Urinary bladder (tissue), 4 donors: ENCODE data around the gene ZNF608. TPM values are rescaled to one million over a fixed set of nuclear protein-coding genes. Genes with fewer than 3 reads are reported as not detected.

Experiments used
- DNase-seq: peaks from one replicate; pipeline ENCODE4 v3.0.0-alpha.2; 2015; ENCODE audit errors: extremely low spot score
- H3K27ac ChIP-seq: one replicate; pipeline ENCODE4 v1.5.1; 2013; ENCODE audit warnings: low read depth, mild to moderate bottlenecking, moderate library complexity
- H3K36me3 ChIP-seq: one replicate; pipeline ENCODE4 v1.6.1; 2013; ENCODE audit warnings: mild to moderate bottlenecking, moderate library complexity; ENCODE audit not compliant: insufficient read depth
- H3K4me1 ChIP-seq: one replicate; pipeline ENCODE4 v1.6.1; 2013; ENCODE audit warnings: mild to moderate bottlenecking, moderate library complexity; ENCODE audit not compliant: insufficient read depth
- H3K4me3 ChIP-seq: one replicate; pipeline ENCODE4 v1.5.1; 2013; ENCODE audit warnings: low read depth, low read length
- WGBS: extraction: QIAGEN DNeasy Blood & Tissue Kit; methylation state at CpG from one replicate; pipeline ENCODE4 v1.1.7; 2013; 5-methylcytosine and 5-hydroxymethylcytosine counted together
- polyA plus RNA-seq: library from polyadenylated mRNA; stranded (reverse); fragments of 200-250 nt; gene quantifications from one replicate; pipeline ENCODE4 v1.2.3, GENCODE V29; 2013
- total RNA-seq: library from RNA; depleted of rRNA; stranded (reverse); fragments of >200 nt; gene quantifications from one replicate; pipeline ENCODE4 v1.2.3, GENCODE V29; 2014
- donor health status: healthy with polysubstance abuse.
- donor health status: healthy.

ZNF608 gene, protein sequence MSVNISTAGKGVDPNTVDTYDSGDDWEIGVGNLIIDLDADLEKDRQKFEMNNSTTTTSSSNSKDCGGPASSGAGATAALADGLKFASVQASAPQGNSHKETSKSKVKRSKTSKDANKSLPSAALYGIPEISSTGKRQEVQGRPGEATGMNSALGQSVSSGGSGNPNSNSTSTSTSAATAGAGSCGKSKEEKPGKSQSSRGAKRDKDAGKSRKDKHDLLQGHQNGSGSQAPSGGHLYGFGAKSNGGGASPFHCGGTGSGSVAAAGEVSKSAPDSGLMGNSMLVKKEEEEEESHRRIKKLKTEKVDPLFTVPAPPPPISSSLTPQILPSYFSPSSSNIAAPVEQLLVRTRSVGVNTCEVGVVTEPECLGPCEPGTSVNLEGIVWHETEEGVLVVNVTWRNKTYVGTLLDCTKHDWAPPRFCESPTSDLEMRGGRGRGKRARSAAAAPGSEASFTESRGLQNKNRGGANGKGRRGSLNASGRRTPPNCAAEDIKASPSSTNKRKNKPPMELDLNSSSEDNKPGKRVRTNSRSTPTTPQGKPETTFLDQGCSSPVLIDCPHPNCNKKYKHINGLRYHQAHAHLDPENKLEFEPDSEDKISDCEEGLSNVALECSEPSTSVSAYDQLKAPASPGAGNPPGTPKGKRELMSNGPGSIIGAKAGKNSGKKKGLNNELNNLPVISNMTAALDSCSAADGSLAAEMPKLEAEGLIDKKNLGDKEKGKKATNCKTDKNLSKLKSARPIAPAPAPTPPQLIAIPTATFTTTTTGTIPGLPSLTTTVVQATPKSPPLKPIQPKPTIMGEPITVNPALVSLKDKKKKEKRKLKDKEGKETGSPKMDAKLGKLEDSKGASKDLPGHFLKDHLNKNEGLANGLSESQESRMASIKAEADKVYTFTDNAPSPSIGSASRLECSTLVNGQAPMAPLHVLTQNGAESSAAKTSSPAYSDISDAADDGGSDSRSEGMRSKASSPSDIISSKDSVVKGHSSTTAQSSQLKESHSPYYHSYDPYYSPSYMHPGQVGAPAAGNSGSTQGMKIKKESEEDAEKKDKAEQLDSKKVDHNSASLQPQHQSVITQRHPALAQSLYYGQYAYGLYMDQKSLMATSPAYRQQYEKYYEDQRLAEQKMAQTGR (N-terminal part only)
- 23.7 TPM for total RNA-seq
- 5.1 TPM for polyA plus RNA-seq

DNA sequence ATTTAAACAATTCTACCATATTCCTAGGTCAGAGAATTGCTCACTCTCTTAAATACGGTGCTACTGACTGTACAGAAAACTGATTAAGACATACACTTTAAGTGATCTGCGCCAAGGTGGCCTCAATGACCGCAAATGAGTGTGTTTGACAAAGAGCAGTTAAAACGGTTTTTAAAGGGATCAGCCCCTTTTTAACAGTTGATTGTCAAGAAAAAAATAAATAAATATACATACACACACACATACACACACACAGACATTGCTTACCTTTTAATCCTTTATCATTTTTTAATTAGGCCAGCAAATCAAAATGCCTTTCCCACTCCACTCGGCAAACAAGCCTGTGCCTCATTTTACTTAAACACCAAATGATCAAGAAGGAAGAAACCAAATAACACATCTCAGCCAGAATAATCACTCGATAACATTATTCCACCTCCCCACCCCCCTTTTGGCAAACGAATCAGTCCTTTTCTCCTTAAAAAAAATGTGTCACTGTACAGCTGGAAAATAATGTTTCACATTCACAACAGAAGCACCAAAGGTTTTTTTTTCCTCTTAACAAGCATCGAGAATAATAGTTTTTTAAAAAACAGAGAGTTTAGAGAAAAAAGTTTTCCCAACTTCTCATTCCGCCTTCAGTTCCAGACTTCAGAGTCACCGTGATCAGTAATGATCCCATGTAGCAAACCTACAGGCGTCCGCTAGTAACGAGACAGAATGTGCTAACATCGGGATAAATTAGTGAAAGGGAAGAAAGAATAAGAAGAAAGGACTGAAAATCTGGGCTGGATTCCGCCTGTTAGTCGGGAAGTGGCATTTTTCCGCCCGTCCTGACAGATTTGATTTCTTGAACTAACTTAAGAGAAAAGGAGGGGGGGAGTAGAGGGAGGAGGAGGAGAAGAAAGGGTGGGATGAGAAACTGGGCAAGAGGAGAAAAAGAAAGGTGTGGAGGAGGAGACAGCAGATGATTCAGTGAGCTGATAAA is at the start of gene ZNF608:
ZNF608 (minus strand) TSS at position 712 of the 988 bp plus-strand sequence. CDS start 1,650 bp downstream, outside the sequence.
- peak within 1 kb of the TSS; percentile 46 for H3K4me3 ChIP-seq
- 22% methylated on average over 18 of the region's 18 CpGs for WGBS
- no peaks in the 10 kb centered on the region for H3K36me3 ChIP-seq
- no peaks in the 10 kb centered on the region for H3K4me1 ChIP-seq
- H3K27ac ChIP-seq, result peak within 1 kb of the TSS; percentile 72
- no peak for DNase-seq

- Histone ChIP-seq H3K4me3 (no peak overlapping the region), H3K4me1 (no peaks in the 10 kb centered on the region)
- 90% methylated on average over 4 of the region's 4 CpGs for WGBS
Observed at GRCh38 chr5:124795829-124796228, 49.4 kb upstream of the ZNF608 start.

GRCh38 chr5:124790895-124791732 is 44.7 kb upstream of the ZNF608 start:
- H3K4me1 ChIP-seq, result no peaks in the 10 kb centered on the region
- WGBS, result 36% methylated on average over 7 of the region's 7 CpGs
- no peak overlapping the region for H3K4me3 ChIP-seq
- no peak for DNase-seq
- H3K27ac ChIP-seq, result no peak overlapping the region
- H3K36me3 ChIP-seq, result no peaks in the 10 kb centered on the region

More at GRCh38 chr5:124795829-124796228, 49.4 kb upstream of the ZNF608 start:
- DNase-seq, result no peak
- no peaks in the 10 kb centered on the region for H3K36me3 ChIP-seq
- no peak overlapping the region for H3K27ac ChIP-seq

DNA sequence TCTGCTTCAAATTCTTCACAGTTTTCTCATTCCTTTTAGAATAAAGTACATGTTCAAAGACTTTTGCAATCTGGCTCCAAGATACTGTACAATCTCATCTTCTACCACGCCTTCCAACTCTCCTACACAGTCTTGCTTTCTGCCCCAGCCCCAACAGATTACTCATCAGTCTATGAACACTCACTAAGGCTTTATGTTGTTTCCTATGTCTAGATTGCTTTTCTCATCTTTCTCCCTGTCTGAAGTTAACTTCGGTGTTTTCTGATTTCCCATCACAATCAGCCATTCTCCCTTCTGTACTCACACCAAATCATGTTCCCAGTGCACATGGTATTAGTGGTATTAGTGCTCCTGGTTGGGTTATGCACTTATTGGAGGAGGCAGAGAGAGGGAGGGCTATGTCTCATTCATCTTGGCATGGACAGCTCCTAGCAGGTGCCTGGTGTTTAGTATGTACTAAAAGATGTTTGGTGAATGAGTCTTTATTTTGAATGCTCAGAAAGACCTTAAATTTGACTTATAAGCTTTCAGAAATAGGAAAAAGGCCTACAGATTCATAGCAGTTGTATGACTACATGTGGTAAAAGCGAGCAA is 44.0 kb upstream of the ZNF608 start:
- 85% methylated on average over 3 of the region's 3 CpGs for WGBS
- no peak for DNase-seq
- no peak overlapping the region for H3K27ac ChIP-seq

DNA sequence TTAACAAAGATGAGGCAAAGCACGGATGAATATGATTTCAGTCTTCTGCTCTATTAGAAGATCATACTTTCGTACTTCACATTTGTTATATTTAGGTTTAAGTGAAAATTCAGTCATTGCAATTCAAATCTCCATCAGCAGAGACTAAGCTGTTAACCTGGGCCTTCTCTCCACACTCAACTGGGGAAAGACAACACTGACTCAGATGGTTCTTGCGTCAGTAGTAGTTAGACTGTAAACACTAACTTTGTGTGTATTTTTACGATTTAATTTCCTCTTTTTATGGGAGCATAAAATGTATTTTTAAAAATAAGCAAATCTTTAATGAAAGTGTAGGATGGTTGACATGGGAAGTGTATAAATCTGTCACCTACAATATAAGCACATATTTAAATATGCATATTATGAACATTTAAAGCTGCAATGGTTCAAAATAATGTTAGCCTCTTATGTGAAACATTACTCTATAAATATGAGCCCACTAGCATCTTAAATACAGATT is 42.7 kb upstream of the ZNF608 start:
- H3K4me1 ChIP-seq, result no peaks in the 10 kb centered on the region
- 82% methylated on average over 4 of the region's 4 CpGs for WGBS

More for the DNA sequence above, 44.0 kb upstream of the ZNF608 start:
- no peaks in the 10 kb centered on the region for H3K4me1 ChIP-seq
- H3K4me3 ChIP-seq, result no peak overlapping the region
- H3K36me3 ChIP-seq, result no peaks in the 10 kb centered on the region

GRCh38 chr5:124783794-124784193 is 37.4 kb upstream of the ZNF608 start:
- Histone ChIP-seq H3K27ac (no peak overlapping the region), H3K36me3 (no peaks in the 10 kb centered on the region), H3K4me3 (no peak overlapping the region), H3K4me1 (no peaks in the 10 kb centered on the region)
- no peak for DNase-seq
- WGBS, result 89% methylated on average over 2 of the region's 2 CpGs

More for the DNA sequence above, 42.7 kb upstream of the ZNF608 start:
- H3K27ac ChIP-seq, result no peak overlapping the region
- no peak overlapping the region for H3K4me3 ChIP-seq
- DNase-seq, result no peak
- H3K36me3 ChIP-seq, result no peaks in the 10 kb centered on the region

DNA sequence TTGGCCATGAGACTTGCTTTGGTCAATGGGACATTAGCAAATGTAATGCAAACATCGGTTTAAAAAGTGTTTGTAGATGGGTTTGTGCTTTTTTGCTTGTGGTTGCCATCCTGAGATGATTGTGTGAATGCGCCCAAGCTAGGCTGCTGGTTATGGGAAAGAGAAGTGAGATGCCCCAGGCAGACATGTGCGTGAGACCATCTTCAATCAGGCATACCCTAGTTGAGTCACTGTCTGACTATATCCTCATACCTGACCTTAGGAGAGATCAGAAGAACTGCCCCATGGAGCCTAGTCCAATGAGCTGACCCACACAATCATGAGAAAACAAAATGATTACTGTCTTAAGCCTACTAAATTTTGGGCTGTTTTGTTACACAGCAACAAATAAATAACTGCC is 36.8 kb upstream of the ZNF608 start:
- Histone ChIP-seq H3K4me3 (no peak overlapping the region), H3K27ac (no peak overlapping the region), H3K36me3 (no peaks in the 10 kb centered on the region), H3K4me1 (no peaks in the 10 kb centered on the region)
- no peak for DNase-seq
- 98% methylated on average over 3 of the region's 3 CpGs for WGBS

- H3K27ac ChIP-seq, result no peak overlapping the region
- DNase-seq, result no peak
- no peaks in the 10 kb centered on the region for H3K4me1 ChIP-seq
- WGBS, result 98% methylated on average over 1 of the region's 1 CpG
- no peaks in the 10 kb centered on the region for H3K36me3 ChIP-seq
- H3K4me3 ChIP-seq, result no peak overlapping the region
Observed at GRCh38 chr5:124782262-124782661, 35.8 kb upstream of the ZNF608 start.

DNA sequence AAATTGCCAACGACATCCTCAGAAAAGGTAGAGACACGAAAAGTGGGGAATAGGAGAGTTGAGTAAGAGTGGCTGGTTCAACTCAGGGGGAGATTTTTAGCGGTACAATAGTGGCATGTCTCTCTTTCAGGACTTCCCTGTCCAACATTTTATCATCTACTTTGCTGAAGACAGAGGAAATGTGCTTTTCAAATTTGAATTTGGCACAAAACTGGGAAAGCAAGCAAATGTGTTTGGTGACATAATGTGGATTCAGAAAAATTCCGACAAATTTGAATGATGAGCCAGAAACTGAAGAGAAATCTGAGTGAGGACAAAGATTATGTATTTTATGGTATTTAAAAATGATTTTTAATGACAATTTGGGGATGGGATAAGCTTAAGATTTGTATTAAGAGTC is 33.6 kb upstream of the ZNF608 start:
- 97% methylated on average over 4 of the region's 4 CpGs for WGBS
- DNase-seq, result no peak

GRCh38 chr5:124773315-124774311 is 27.2 kb upstream of the ZNF608 start:
- no peak overlapping the region for H3K27ac ChIP-seq
- H3K4me1 ChIP-seq, result no peaks in the 10 kb centered on the region
- H3K4me3 ChIP-seq, result no peak overlapping the region
- peak; percentile 64 for DNase-seq
- H3K36me3 ChIP-seq, result no peaks in the 10 kb centered on the region
- 73% methylated on average over 5 of the region's 5 CpGs for WGBS

More for the DNA sequence above, 33.6 kb upstream of the ZNF608 start:
- H3K36me3 ChIP-seq, result no peaks in the 10 kb centered on the region
- H3K4me1 ChIP-seq, result no peaks in the 10 kb centered on the region
- no peak overlapping the region for H3K27ac ChIP-seq
- H3K4me3 ChIP-seq, result no peak overlapping the region
